ENCODE results near the gene ANTXR1.

DNA sequence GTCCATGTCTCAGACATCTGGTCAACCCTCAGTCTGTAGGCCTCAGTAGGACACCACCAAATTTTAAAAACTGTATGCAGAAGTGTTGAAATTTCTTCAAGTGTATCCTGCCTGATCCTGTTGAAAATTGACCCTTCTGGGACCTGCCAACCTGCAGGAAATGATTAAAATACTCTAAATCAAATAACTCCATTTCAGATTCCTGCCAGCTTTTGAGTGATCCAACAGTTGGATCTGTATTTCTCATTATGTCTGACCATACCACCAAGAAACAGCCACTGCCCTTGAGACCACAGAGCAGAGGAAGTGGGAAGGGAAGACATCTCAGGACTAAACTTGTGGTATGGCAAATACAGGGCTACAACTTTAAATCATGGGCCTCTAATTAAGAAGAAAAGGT lies 113.4 kb downstream of the ANTXR1 start:
- TF ChIP-seq, protein P1, sequence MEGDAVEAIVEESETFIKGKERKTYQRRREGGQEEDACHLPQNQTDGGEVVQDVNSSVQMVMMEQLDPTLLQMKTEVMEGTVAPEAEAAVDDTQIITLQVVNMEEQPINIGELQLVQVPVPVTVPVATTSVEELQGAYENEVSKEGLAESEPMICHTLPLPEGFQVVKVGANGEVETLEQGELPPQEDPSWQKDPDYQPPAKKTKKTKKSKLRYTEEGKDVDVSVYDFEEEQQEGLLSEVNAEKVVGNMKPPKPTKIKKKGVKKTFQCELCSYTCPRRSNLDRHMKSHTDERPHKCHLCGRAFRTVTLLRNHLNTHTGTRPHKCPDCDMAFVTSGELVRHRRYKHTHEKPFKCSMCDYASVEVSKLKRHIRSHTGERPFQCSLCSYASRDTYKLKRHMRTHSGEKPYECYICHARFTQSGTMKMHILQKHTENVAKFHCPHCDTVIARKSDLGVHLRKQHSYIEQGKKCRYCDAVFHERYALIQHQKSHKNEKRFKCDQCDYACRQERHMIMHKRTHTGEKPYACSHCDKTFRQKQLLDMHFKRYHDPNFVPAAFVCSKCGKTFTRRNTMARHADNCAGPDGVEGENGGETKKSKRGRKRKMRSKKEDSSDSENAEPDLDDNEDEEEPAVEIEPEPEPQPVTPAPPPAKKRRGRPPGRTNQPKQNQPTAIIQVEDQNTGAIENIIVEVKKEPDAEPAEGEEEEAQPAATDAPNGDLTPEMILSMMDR (conservative IDR thresholded peaks at IDR 0.05 in 1 of 2, IDR thresholded peaks at IDR 0.05 in 1 of 2; ENCODE audit: low read depth in 1 of 2, low read length in 2 of 2): no peak
- no peak for TF ChIP-seq EZH2 (IDR thresholded peaks at IDR 0.05; ENCODE audit: low read length, missing control alignments)
